ENCODE data around the gene RBMS1.
A peak's percentile ranks its signal among the peaks of the same experiment; 100 is the strongest.

The RBMS1 gene

GRCh38 chr2:160226367-160226766 is 267.2 kb downstream of the RBMS1 start:
- TF ChIP-seq CTCF (IDR thresholded peaks at IDR 0.05; ENCODE audit: control extremely low read depth, extremely low read depth, low read depth, missing control alignments) = no peak
- ChIA-PET POLR2A (no interaction called here), CTCF (interaction anchor here (0.7 to 1.2 kb wide), 3 partner anchors 16 to 117 kb away, joined by 3 to 4 read pairs (median 3); no protein-coding TSS in a partner anchor)
- DNase-seq (ENCODE audit: extremely low spot score) = no peak

GRCh38 chr2:160225722-160226121 is 267.9 kb downstream of the RBMS1 start:
- TF ChIP-seq CTCF (IDR thresholded peaks at IDR 0.05; ENCODE audit: control extremely low read depth, extremely low read depth, low read depth, missing control alignments) = no peak
- no peak for DNase-seq (ENCODE audit: extremely low spot score)
- ChIA-PET CTCF (interaction anchor here (1.1 to 2.0 kb wide), 3 partner anchors 17 to 116 kb away, joined by 3 to 7 read pairs (median 4); no protein-coding TSS in a partner anchor), POLR2A (no interaction called here)

- DNase-seq (ENCODE audit: extremely low spot score) = no peak
- ChIA-PET POLR2A (no interaction called here), CTCF (interaction anchor here (1.4 to 2.0 kb wide), 2 partner anchors 13 to 41 kb away, joined by 4 to 7 read pairs; no protein-coding TSS in a partner anchor)
- TF ChIP-seq CTCF (IDR thresholded peaks at IDR 0.05; ENCODE audit: control extremely low read depth, extremely low read depth, low read depth, missing control alignments) = no peak
Measured at GRCh38 chr2:160224507-160224906, 269.1 kb downstream of the RBMS1 start.

GRCh38 chr2:160224060-160224459 is 269.5 kb downstream of the RBMS1 start:
- DNase-seq (ENCODE audit: extremely low spot score) = peak; percentile 79
- ChIA-PET POLR2A (no interaction called here), CTCF (interaction anchor here (0.6 to 2.0 kb wide), 3 partner anchors 12 to 114 kb away, joined by 3 to 7 read pairs (median 4); no protein-coding TSS in a partner anchor)
- no peak for TF ChIP-seq CTCF (IDR thresholded peaks at IDR 0.05; ENCODE audit: control extremely low read depth, extremely low read depth, low read depth, missing control alignments)

- ChIA-PET POLR2A (no interaction called here), CTCF (interaction anchor here (0.6 kb wide), 1 partner anchor 113 kb away, joined by 3 read pairs; no protein-coding TSS in a partner anchor)
- TF ChIP-seq CTCF (IDR thresholded peaks at IDR 0.05; ENCODE audit: control extremely low read depth, extremely low read depth, low read depth, missing control alignments) = no peak
- no peak for DNase-seq (ENCODE audit: extremely low spot score)
Measured at GRCh38 chr2:160223560-160223959, 270.0 kb downstream of the RBMS1 start.

- TF ChIP-seq CTCF (IDR thresholded peaks at IDR 0.05; ENCODE audit: control extremely low read depth, extremely low read depth, low read depth, missing control alignments) = no peak
- CTCF ChIA-PET = interaction anchor here (3.9 kb wide), 1 partner anchor 13 kb away, joined by 22 read pairs; no protein-coding TSS in a partner anchor
- POLR2A ChIA-PET = no interaction called here
- DNase-seq (ENCODE audit: extremely low spot score) = no peak
Measured at GRCh38 chr2:160222546-160223283, 270.9 kb downstream of the RBMS1 start.

Measured in GM10248 (cell line).